ENCODE data around the gene RPL13.
A peak's percentile ranks its signal among the peaks of the same experiment; 100 is the strongest.

The RPL13 gene

GRCh38 chr16:89577055-89577759, 16.7 kb downstream of the RPL13 start:
- no peak for DNase-seq (ENCODE audit: low read depth)
- TF ChIP-seq, protein P1, sequence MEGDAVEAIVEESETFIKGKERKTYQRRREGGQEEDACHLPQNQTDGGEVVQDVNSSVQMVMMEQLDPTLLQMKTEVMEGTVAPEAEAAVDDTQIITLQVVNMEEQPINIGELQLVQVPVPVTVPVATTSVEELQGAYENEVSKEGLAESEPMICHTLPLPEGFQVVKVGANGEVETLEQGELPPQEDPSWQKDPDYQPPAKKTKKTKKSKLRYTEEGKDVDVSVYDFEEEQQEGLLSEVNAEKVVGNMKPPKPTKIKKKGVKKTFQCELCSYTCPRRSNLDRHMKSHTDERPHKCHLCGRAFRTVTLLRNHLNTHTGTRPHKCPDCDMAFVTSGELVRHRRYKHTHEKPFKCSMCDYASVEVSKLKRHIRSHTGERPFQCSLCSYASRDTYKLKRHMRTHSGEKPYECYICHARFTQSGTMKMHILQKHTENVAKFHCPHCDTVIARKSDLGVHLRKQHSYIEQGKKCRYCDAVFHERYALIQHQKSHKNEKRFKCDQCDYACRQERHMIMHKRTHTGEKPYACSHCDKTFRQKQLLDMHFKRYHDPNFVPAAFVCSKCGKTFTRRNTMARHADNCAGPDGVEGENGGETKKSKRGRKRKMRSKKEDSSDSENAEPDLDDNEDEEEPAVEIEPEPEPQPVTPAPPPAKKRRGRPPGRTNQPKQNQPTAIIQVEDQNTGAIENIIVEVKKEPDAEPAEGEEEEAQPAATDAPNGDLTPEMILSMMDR (conservative IDR thresholded peaks at IDR 0.05; ENCODE audit: low read depth, low read length) = no peak
- no peak overlapping the region for H3K4me3 ChIP-seq (ENCODE audit: low read length)

- TF ChIP-seq, protein P1 (conservative IDR thresholded peaks at IDR 0.05; ENCODE audit: low read depth, low read length) = no peak
- no peak for DNase-seq (ENCODE audit: low read depth)
These were observed 18.9 kb downstream of the RPL13 start for GRCh38 chr16:89579351-89579750.

GRCh38 chr16:89581045-89581695, 20.7 kb downstream of the RPL13 start:
- H3K4me3 ChIP-seq (ENCODE audit: low read length) = no peak overlapping the region
- DNase-seq (ENCODE audit: low read depth) = peak; percentile 70
- TF ChIP-seq, protein P1 (conservative IDR thresholded peaks at IDR 0.05; ENCODE audit: low read depth, low read length) = no peak

More at GRCh38 chr16:89579351-89579750, 18.9 kb downstream of the RPL13 start:
- H3K4me3 ChIP-seq (ENCODE audit: low read length) = no peak overlapping the region

- H3K4me3 ChIP-seq (ENCODE audit: low read length) = no peak overlapping the region
- DNase-seq (ENCODE audit: low read depth) = no peak
These were observed 21.5 kb downstream of the RPL13 start for GRCh38 chr16:89581861-89582563.

GRCh38 chr16:89582614-89583196, 22.2 kb downstream of the RPL13 start:
- TF ChIP-seq, protein P1 (conservative IDR thresholded peaks at IDR 0.05; ENCODE audit: low read depth, low read length) = no peak

More at GRCh38 chr16:89581861-89582563, 21.5 kb downstream of the RPL13 start:
- TF ChIP-seq, protein P1 (conservative IDR thresholded peaks at IDR 0.05; ENCODE audit: low read depth, low read length) = no peak

DNA sequence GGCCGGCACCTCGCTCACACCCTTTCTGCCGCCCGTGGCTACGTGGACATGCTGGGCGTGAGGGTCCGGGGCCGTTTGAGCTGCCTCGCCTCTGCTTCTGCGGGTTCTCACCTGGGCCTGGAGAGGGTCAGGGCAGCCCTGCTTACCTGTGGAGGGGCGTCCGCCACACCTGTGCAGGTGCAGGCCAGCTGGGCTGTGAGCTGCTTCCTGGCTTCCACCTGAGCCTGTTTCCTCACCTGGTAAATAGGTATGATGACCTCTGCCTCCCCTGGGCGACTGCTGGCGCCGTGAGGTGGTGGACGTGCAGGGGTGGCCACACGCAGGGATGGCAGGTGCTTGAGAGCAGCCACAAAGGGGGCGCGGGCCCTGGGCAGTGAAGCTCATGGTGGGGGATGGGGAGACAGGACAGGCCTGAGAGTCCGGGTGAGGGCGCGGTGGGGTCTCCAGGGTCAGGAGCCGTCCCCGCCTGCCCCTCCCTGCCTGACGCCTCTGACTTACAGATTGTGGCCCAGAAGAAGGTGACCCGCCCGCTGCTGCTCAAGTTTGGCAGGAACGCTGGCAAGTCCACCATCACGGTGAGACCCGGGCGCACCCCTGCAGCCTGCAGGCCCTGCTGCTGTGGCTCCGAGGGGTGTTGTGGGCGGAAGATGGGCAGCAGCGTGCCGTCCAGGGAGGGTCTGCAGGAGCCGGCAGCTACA, 22.9 kb downstream of the RPL13 start:
- TF ChIP-seq, protein P1 (conservative IDR thresholded peaks at IDR 0.05; ENCODE audit: low read depth, low read length) = no peak

More at GRCh38 chr16:89582614-89583196, 22.2 kb downstream of the RPL13 start:
- no peak overlapping the region for H3K4me3 ChIP-seq (ENCODE audit: low read length)
- DNase-seq (ENCODE audit: low read depth) = no peak

More for the DNA sequence above, 22.9 kb downstream of the RPL13 start:
- DNase-seq (ENCODE audit: low read depth) = no peak
- no peak overlapping the region for H3K4me3 ChIP-seq (ENCODE audit: low read length)
